Measurements from ENCODE around the gene DENND6B.

- no peak for TF ChIP-seq CTCF (IDR thresholded peaks at IDR 0.05)
- TF ChIP-seq POLR2A (IDR thresholded peaks at IDR 0.05), result no peak
Measured at GRCh38 chr22:50319503-50319951, 7.3 kb downstream of the DENND6B start.
